ENCODE results near the gene DHRS9. TPM values are rescaled to one million over a fixed set of nuclear protein-coding genes. Genes with fewer than 3 reads are reported as not detected.

The DHRS9 gene
- total RNA-seq, 4 donors from 2014 or later = 4.3 to 130 (median 18.8) TPM

- TF ChIP-seq CTCF (IDR thresholded peaks at IDR 0.05; ENCODE audit: low read depth) = no peak
Observed at GRCh38 chr2:169066897-169067296, 2.5 kb upstream of the DHRS9 start.

GRCh38 chr2:169069833-169070232 lies 470 bp downstream of the DHRS9 start:
- TF ChIP-seq CTCF (IDR thresholded peaks at IDR 0.05; ENCODE audit: low read depth) = no peak

GRCh38 chr2:169071455-169071854 lies 2.1 kb downstream of the DHRS9 start:
- TF ChIP-seq CTCF (IDR thresholded peaks at IDR 0.05; ENCODE audit: low read depth) = no peak

GRCh38 chr2:169072163-169072925 lies 3.0 kb downstream of the DHRS9 start:
- no peak for TF ChIP-seq CTCF (IDR thresholded peaks at IDR 0.05; ENCODE audit: low read depth)

GRCh38 chr2:169073211-169073962 lies 4.0 kb downstream of the DHRS9 start:
- no peak for TF ChIP-seq CTCF (IDR thresholded peaks at IDR 0.05; ENCODE audit: low read depth)

GRCh38 chr2:169073963-169074751 lies 4.8 kb downstream of the DHRS9 start:
- TF ChIP-seq CTCF (IDR thresholded peaks at IDR 0.05; ENCODE audit: low read depth) = no peak

All from subcutaneous adipose tissue (tissue), 4 donors.